CD4-positive, alpha-beta T cell (primary cell): ENCODE results near the gene BOLA3. TPM values are rescaled to one million over a fixed set of nuclear protein-coding genes. Genes with fewer than 3 reads are reported as not detected.
"Not testable (repeated sequence)": the region's sequence is repeated elsewhere in the genome, so short reads cannot be mapped to it uniquely, and the experiment has no call there.

Source experiments
- ATAC-seq: fragments of 200-7000 bp; cut with Tn5 transposase; one replicate; pipeline ENCODE4 v1.10.0; 2022; ENCODE audit warnings: mild to moderate bottlenecking; ENCODE audit not compliant: poor library complexity
- CTCF ChIA-PET: fragments of 350-600 bp; sonication (Branson Sonifier 250); formaldehyde crosslinking; loops from one replicate; lab custom pipeline; 2021; ENCODE audit warnings: antibody characterized with exemption, inconsistent platforms; lab: Charles Lee
- POLR2A ChIA-PET: fragments of 350-600 bp; sonication (Branson Sonifier 250); formaldehyde crosslinking; loops from one replicate; lab custom pipeline; 2021; ENCODE audit warnings: antibody characterized with exemption, inconsistent platforms; lab: Charles Lee
- DNase-seq, 14 experiments: peaks; one replicate each; pipeline ENCODE4 v3.0.0-alpha.2; 2013 to 2020; ENCODE audit warnings: mixed read lengths in 2 of 14
- H3K27ac ChIP-seq, 2 donors: one replicate each; pipeline versions ENCODE4 v1.5.1 to v1.7.0; 2013; ENCODE audit warnings: low read length in 2 of 2, low read depth in 1 of 2, mild to moderate bottlenecking in 1 of 2
- H3K27me3 ChIP-seq, 2 experiments: 1 replicate in 1 of 2; 2 replicates in 1 of 2; pipeline versions ENCODE4 v1.6.1 to v1.7.0; 2013; ENCODE audit warnings: low read length in 2 of 2, control low read depth in 1 of 2, mild to moderate bottlenecking in 1 of 2, moderate library complexity in 1 of 2; ENCODE audit not compliant: insufficient read depth in 2 of 2, control insufficient read depth in 1 of 2
- H3K36me3 ChIP-seq: one replicate; pipeline ENCODE4 v1.6.1; 2013; ENCODE audit warnings: low read length, control low read depth; ENCODE audit not compliant: insufficient read depth
- H3K4me1 ChIP-seq: one replicate; pipeline ENCODE4 v1.6.1; 2013; ENCODE audit warnings: low read length, control low read depth; ENCODE audit not compliant: insufficient read depth
- H3K4me3 ChIP-seq: one replicate; pipeline ENCODE4 v1.5.1; 2013; ENCODE audit warnings: mild to moderate bottlenecking, low read length, moderate library complexity
- H3K9me3 ChIP-seq, 2 experiments: 1 replicate in 1 of 2; 2 replicates in 1 of 2; pipeline versions ENCODE4 v1.6.1 to v1.7.0; 2013; ENCODE audit warnings: low read length in 2 of 2, mild to moderate bottlenecking in 2 of 2, control low read depth in 1 of 2, moderate library complexity in 1 of 2; ENCODE audit not compliant: control insufficient read depth in 1 of 2, insufficient read depth in 1 of 2
- H3K27ac Mint-ChIP-seq: one replicate; pipeline ENCODE4 v1.8.0; 2020; ENCODE audit warnings: mixed read lengths
- H3K27me3 Mint-ChIP-seq: one replicate; pipeline ENCODE4 v1.8.0; 2021; ENCODE audit warnings: mixed read lengths
- H3K36me3 Mint-ChIP-seq: one replicate; pipeline ENCODE4 v1.8.0; 2021; ENCODE audit warnings: low read depth, mixed read lengths
- H3K4me1 Mint-ChIP-seq: one replicate; pipeline ENCODE4 v1.8.0; 2021; ENCODE audit warnings: low read depth, mixed read lengths
- H3K4me3 Mint-ChIP-seq: one replicate; pipeline ENCODE4 v1.8.0; 2020; ENCODE audit warnings: mild to moderate bottlenecking, mixed read lengths
- H3K9me3 Mint-ChIP-seq: one replicate; pipeline ENCODE4 v1.8.0; 2020; ENCODE audit warnings: mixed read lengths
- intact Hi-C, 2 experiments: fragments of 100-400 bp; cut with DNase I in 1 of 2; cut with micrococcal nuclease in 1 of 2; formaldehyde crosslinking; loops; one replicate each; pipeline versions ENCODE4 v1.15.1 to v1.9.0; 2023 to 2025; cut with DNase I, micrococcal nuclease
- total RNA-seq, 174 experiments: library from RNA in 2 of 174; stranded (reverse) in 2 of 174; gene quantifications; one replicate each; pipeline ENCODE4 v1.2.3 and lab custom pipeline; 2021 to 2026
- TF ChIP-seq, protein P1 (sequence below): fragments of 200-600 bp; IDR thresholded peaks from one replicate; pipeline ENCODE4 v1.8.0; 2022; ENCODE audit warnings: antibody characterized with exemption, mild to moderate bottlenecking

BOLA3 gene
- total RNA-seq, 2 experiments from 2014 or later, result 11.4 to 12.9 TPM

DNA sequence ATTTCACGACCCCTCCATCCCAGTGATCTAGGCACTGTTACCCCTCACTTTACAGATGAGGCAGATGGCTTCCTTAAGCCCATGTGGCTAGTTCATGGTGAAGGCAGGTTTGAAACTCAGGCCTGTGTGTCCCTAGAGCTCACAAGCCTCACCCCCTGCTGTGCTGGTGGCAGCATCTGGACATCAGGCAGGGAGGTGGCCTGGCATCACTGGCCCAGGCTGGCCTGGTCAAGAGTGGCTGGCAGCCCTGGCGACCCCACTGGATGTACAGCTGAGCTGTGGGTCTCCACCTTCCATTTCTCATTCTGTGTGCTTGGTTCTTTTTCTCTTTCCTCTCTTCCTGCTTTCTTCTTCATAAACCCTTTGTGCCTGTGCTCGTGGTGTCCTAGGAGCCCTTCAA is 56.3 kb downstream of the BOLA3 start:
- DNase-seq (no peak), ATAC-seq (no peak)
- H3K27ac Mint-ChIP-seq, result no peak overlapping the region
- H3K4me3 Mint-ChIP-seq, result no peak overlapping the region
- H3K27ac ChIP-seq, result no peak overlapping the region
- intact Hi-C loops, result no loop called here
- ChIA-PET CTCF (no interaction called here), POLR2A (no interaction called here)
- H3K27me3 ChIP-seq, result no peaks in the 10 kb centered on the region
- H3K9me3 Mint-ChIP-seq, result no peaks in the 10 kb centered on the region
- H3K36me3 ChIP-seq, result peaks cover 93% of the 10 kb centered on the region
- H3K36me3 Mint-ChIP-seq, result peaks cover 87% of the 10 kb centered on the region
- TF ChIP-seq, protein P1, sequence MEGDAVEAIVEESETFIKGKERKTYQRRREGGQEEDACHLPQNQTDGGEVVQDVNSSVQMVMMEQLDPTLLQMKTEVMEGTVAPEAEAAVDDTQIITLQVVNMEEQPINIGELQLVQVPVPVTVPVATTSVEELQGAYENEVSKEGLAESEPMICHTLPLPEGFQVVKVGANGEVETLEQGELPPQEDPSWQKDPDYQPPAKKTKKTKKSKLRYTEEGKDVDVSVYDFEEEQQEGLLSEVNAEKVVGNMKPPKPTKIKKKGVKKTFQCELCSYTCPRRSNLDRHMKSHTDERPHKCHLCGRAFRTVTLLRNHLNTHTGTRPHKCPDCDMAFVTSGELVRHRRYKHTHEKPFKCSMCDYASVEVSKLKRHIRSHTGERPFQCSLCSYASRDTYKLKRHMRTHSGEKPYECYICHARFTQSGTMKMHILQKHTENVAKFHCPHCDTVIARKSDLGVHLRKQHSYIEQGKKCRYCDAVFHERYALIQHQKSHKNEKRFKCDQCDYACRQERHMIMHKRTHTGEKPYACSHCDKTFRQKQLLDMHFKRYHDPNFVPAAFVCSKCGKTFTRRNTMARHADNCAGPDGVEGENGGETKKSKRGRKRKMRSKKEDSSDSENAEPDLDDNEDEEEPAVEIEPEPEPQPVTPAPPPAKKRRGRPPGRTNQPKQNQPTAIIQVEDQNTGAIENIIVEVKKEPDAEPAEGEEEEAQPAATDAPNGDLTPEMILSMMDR, result no peak
- H3K9me3 ChIP-seq, result no peaks in the 10 kb centered on the region
- H3K4me1 ChIP-seq, result no peaks in the 10 kb centered on the region
- no peak overlapping the region for H3K4me3 ChIP-seq
- no peaks in the 10 kb centered on the region for H3K27me3 Mint-ChIP-seq
- no peaks in the 10 kb centered on the region for H3K4me1 Mint-ChIP-seq

DNA sequence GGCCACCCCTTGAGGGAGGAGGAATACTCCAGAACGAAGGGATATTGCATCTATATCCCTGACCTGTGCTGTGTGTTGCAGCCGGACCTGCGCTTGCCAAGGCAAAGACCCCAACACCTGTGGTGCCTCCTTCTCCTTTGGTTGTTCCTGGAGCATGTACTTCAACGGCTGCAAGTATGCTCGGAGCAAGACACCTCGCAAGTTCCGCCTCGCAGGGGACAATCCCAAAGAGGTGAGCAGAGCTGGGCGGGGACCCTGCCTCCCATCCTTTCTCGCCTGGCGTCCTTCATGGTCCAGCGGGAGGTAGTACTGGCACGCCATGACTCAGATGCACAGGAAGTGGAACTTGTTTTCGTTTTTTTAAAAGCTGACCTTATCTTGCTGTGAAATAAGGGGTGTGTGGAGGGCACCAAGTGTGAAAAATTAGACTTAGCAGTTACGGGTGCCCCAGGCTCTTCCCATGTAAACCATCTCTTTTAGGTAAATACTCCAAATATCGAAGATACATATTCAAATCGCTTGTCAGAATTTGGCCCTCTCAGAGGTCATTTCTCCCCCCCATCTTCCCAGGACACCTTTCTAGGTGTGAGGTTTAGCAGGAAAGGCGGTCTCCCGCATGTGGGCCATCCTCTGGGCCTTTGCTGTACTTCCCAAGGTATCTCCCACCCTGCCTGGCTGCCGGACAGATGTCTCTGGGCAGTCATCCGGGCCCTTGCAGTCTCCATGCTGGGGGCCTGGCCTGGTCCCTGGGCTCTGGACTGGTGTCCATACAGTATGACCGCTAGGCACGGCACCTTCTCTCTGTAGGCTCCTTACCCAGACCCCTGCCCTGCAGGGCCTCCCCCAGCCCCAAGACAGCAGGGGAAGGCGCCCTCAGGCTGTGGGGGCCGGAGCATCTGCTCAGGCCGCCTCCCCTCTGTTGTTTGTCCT is 57.6 kb downstream of the BOLA3 start:
- Histone ChIP-seq H3K4me1 (no peaks in the 10 kb centered on the region), H3K36me3 (peaks cover 86% of the 10 kb centered on the region), H3K27ac (no peak overlapping the region), H3K9me3 (no peaks in the 10 kb centered on the region), H3K4me3 (no peak overlapping the region), H3K27me3 (no peaks in the 10 kb centered on the region)
- intact Hi-C loops, result no loop called here
- ATAC-seq, result no peak
- H3K4me3 Mint-ChIP-seq, result no peak overlapping the region
- TF ChIP-seq, protein P1, result no peak
- CTCF ChIA-PET, result no interaction called here
- no peak overlapping the region for H3K27ac Mint-ChIP-seq
- H3K36me3 Mint-ChIP-seq, result peaks cover 88% of the 10 kb centered on the region
- H3K4me1 Mint-ChIP-seq, result no peaks in the 10 kb centered on the region
- POLR2A ChIA-PET, result no interaction called here
- DNase-seq, result no peak
- no peaks in the 10 kb centered on the region for H3K27me3 Mint-ChIP-seq
- H3K9me3 Mint-ChIP-seq, result no peaks in the 10 kb centered on the region

DNA sequence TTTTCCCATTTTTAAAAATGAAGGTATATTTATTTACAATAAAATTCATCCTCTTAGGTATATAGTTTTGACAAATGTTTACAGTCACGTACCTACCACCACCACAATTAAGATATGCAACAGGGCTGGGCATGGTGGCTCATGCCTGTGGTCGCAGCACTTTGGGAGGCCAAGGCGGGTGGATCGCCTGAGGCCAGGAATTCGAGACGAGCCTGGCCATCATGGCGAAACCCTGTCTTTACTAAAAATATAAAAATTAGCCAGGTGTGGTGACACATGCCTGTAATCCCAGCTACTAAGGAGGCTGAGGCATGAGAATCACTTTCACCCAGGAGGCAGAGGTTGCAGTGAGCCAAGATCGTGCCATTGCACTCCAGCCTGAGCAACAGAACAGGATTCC is 59.0 kb downstream of the BOLA3 start:
- H3K27me3 ChIP-seq, H3K4me1 Mint-ChIP-seq, CTCF ChIA-PET, POLR2A ChIA-PET, H3K9me3 ChIP-seq, ATAC-seq, H3K4me1 ChIP-seq, H3K27ac ChIP-seq, intact Hi-C loops, H3K4me3 ChIP-seq, DNase-seq, H3K4me3 Mint-ChIP-seq, H3K27me3 Mint-ChIP-seq, H3K9me3 Mint-ChIP-seq: not testable (repeated sequence)
- peaks cover 73% of the 10 kb centered on the region for H3K36me3 ChIP-seq
- peak overlapping the region; percentile 12 for H3K27ac Mint-ChIP-seq
- H3K36me3 Mint-ChIP-seq, result peaks cover 87% of the 10 kb centered on the region
